Posterior vena cava (tissue), 2 donors: ENCODE measurements around the gene SLC9A9. TPM values are rescaled to one million over a fixed set of nuclear protein-coding genes. Genes with fewer than 3 reads are reported as not detected.
"Not testable (repeated sequence)": the region's sequence is repeated elsewhere in the genome, so short reads cannot be mapped to it uniquely, and the experiment has no call there.

Source experiments
- DNase-seq: peaks from one replicate; pipeline ENCODE4 v3.0.0-alpha.2; 2020; ENCODE audit warnings: low spot score
- intact Hi-C, 2 donors: fragments of 100-400 bp; cut with DNase I; formaldehyde crosslinking; loops; one replicate each; pipeline versions ENCODE4 v1.14.1 to v1.14.2; 2022 to 2023
- total RNA-seq, 2 donors: library from RNA; stranded (reverse); fragmentation: NEBNext Ultra II Directional; extraction: Animal tissue kit (Norgen Biotek cat#: 25700); gene quantifications; one replicate each; pipeline ENCODE4 v1.2.1, GENCODE V29; 2021
- donor health status: DM: yes; HTN: yes; CAD: no.
- donor health status: DM: yes; HTN: yes; CAD: no.

SLC9A9 gene
- total RNA-seq, 2 donors from 2014 or later: 20.5 to 28.8 TPM

DNA sequence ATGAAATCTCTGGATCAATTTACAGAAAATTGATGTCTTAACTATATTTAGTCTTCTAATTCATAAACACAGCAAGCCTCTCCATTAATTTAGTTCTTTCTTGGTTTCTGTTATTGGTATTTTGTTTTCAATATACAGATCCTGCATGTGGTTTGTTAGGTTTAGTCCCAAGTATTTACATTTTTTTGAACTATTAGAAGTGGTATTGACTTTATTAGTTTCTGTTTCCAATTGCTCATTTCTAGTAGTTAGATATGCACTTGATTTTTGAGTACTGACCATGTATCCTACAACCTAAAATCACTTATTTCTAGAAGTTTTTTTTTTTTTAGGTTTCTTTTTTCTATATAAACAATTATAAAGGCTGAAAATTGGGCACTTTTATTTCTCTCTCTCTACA, 392.8 kb downstream of the SLC9A9 start:
- DNase-seq: no peak
- intact Hi-C loops: no loop called here

DNA sequence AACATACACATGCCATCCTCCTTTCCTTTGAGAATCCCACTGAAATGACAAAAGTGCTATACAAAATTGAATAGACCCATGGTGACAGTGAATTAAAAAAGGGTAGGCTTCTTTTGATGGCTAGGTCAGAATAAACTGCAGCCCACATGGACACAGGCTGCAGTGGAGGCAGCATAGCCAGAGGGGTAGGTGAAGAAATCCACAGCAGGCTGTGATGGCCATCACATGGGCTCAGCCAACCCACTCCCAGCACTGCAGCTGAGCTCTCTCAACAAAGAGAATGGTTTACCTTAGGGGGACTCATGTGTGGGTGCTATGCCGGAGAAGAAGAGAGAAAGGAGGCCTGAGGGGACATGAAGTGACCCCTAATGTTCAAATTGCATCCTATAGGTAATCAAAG, 397.6 kb downstream of the SLC9A9 start:
- intact Hi-C loops: no loop called here
- DNase-seq: no peak

DNA sequence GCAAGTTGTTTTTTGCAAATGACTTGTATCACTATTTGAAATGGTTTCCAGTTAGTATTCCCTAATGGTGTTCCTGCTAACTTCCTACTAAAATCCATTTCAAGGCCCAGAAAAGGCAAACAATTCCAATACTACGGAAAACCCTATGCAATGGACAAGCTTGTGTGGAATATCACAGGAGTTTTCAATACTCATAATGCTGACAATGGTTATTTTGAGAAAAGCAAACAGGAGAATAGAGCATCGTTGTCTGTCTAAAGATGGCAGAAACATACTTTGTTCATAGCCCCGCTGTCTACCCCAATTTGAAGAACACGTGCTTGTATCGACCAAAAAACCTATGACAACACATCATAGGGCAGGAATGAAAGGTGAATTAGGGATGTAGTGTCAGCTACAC, 400.8 kb downstream of the SLC9A9 start:
- DNase-seq: no peak
- intact Hi-C loops: no loop called here

DNA sequence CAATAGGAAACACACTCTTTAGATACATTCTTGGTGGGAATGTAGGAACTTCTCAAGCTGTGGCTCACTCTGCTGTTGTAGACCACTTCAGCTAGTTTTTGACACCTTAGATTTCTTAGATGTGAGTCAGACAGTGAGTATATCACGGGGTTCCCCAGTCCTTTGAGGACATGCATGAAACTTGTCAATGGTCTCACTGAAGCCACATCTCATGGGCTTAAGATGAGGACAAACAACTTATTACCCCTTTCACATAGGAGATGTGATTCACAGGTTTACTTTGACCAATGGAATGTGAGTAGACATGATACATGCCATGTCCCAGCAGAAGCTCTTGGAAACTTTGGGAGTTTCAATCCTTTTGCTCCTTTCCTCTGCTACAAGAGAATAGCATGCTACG, 403.1 kb downstream of the SLC9A9 start:
- intact Hi-C loops: no loop called here
- no peak for DNase-seq

DNA sequence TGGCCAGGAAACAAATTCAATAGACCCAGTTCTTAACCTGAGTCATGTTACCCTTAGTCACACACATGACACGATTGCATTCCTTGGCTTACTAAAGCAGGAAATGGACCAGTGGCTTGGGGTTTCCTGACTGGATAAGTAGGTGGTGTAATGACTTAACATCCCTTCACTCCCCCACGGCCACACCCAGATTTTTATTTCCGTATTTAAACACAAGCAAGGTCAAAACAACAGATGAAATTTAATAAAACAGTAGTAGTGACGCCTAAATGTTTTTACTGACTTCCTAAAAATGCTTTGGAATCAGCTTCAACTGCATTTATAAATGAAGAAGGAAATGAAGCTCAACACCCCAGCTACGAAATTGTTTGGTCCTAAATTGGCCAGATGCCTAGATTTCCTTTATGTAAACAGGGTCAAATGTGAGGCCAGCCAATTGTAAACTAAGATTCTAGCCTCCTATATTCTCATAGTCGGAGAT, 404.4 kb downstream of the SLC9A9 start:
- DNase-seq: no peak

DNA sequence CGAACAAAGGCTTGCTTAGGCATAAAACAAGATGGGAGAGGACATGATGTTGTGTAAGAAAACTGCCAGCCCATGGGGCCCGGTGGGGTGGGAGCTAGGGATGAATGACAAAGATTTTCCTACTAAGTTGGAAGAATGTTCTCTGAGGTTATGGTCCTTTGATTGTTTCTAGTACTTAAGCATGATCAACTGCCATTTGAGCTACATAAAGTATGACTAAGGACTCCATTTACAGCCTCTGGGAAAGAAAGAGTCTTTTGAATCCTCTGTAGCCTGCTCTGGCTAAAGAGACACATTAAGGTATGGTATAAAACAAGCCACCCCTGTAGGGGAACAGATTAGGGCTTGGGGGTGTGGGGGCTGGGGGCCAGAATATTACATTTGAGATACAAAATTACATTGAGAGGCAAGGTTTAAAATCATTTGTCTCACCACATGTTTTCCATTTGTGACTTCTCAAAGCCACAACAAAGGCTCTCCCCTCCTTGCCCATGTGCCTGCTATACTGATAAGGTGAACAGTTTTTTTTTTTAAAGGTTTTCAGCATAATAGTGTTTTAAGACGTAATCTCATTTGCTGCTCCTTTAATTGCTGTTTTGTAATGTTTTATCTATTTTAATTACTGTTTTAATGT, 405.3 kb downstream of the SLC9A9 start:
- DNase-seq: no peak
- intact Hi-C loops: no loop called here

More for the DNA sequence above, 404.4 kb downstream of the SLC9A9 start:
- intact Hi-C loops: no loop called here

DNA sequence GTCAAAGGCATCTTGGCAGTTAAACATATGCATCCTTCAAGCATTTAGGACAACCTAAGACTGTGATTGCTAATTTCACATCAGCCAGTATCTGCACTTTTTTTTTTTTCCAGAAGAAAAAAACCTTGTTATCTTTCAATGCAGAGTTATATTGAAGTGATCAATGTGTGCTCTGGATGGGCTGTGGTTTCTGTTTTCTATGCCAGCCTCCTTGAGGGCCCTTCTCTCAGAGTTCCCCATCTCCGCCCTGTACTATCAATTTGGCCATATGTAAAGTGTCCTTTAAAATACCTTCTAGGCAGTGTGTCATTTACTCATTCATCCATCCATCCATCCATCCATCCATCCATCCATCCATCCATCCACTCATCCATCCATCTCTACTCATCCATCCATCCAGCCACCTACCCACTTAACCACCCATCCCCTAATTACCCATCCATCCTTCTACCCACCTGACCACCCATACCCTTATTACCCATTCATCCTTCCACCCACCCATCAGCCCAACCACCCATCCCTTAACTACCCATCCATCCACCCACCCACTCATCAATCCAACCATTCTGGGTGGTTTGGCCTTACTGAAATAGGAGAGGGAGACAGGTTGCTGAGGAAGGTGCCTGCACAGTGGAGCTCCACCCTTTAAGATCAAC, 406.6 kb downstream of the SLC9A9 start:
- intact Hi-C loops: no loop called here
- no peak for DNase-seq

DNA sequence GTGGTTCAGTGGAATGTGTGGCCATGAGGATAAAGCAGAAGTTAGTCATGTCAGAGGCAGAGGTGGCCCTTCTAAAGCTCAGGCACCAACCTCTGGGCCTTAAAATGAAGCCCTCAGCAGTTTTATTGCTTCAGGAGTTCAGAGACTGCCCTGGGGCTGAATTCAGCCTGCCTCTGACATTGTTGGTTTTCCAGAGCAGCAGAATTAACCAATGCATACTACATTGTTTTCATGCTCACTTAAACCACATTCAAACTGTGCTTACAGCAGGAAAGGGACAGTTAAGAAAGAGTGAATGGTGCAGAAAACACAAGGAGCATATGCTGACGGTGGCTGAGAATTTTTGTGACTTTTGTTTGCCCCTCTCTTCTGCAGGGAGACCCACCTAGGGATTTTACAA, 408.5 kb downstream of the SLC9A9 start:
- no peak for DNase-seq
- intact Hi-C loops: no loop called here

DNA sequence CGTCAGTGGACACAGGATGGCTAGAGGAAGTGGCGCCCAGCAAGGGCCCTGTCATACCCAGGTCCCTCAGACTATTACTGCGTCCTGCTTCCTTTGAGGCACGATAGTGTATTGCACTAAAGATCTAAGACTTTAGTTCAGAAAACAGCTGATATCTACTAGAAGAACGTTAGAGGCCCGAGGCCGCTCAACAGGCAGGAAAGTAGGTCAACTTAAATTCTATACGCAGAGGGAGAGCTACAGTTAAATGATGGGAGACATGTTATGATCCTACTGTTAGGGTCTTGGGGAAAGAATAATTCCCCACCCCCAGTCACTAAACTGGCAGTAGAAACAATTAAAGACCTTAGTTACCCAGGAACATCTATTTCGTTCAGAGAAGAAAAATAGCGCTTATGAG, 410.9 kb downstream of the SLC9A9 start:
- DNase-seq: no peak
- intact Hi-C loops: no loop called here

DNA sequence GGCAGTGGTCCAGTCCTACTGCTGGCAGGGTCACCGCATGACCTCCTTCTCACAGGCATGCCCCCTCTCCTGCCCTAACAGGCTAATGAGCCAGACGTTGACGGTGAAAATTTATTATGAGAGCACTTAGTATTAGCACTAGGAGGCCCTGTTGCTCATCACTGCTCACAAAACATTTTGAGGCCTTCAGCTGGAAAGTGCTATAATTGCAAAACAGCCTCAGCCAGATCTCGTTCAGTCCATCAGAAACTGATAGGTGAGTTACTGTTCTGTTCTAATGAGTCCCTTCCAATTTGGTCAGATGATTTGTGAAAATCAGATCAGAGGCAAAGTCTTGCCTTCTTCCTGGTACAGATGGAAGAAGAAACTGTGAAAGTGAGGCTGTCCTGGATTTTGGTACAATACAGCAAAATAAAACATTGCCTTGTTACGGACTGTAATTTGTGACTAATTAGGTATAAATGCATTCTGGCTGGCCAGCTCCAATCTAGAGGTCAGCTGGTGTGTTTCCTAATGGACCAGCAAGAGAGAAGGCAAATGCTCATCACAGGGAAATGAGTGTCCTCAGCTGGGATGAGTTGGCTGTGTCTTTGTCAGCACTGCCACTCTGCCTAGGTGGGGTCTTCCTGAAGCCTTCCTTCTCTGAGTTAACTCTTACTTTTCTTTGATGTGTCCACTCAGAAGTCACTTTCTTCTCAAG, 411.9 kb downstream of the SLC9A9 start:
- intact Hi-C loops: no loop called here
- no peak for DNase-seq

DNA sequence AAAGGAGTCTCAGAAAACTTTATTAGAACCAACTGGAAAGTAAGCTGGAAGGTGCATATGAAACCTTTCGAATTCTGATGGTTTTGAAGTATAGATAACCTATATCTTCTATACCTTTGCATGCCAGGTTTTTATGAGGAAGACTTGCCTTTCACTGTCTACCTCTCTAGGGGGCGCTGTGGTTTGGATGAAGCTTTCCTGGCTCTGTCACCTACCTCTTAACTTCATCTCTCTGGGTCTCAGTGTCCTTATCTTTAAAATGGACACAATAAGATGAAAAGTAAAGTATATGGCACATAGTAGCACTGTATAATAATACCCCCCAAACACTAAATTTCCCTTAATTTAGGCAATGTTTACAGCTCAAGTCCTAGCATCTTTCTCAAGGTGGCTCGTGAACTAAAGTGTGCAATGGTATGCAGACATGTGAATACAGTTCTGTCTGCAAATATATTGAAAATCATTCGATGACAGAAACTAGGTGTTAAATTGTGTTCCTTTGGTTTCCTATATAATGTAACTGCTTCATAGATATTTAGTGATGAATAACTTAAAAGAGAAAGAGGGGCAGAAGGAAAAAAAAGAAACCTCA, 414.4 kb downstream of the SLC9A9 start:
- intact Hi-C loops: no loop called here
- no peak for DNase-seq

DNA sequence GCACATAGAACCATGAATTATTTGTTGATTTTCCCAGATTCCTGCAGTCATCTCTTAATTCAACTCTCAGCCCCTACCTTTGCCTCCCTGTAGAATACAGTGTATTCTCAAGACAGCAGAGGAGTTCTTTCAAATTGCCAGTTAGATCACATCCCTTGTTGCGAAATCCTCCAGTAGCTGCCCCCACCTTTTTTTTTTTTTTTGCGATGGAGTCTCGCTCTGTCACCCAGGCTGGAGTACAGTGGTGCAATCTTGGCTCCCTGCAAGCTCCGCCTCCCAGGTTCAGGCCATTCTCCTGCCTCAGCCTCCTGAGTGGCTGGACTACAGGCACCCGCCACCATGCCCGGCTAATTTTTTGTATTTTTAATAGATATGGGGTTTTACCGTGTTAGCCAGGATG, 417.0 kb downstream of the SLC9A9 start:
- intact Hi-C loops: not testable (repeated sequence)

DNA sequence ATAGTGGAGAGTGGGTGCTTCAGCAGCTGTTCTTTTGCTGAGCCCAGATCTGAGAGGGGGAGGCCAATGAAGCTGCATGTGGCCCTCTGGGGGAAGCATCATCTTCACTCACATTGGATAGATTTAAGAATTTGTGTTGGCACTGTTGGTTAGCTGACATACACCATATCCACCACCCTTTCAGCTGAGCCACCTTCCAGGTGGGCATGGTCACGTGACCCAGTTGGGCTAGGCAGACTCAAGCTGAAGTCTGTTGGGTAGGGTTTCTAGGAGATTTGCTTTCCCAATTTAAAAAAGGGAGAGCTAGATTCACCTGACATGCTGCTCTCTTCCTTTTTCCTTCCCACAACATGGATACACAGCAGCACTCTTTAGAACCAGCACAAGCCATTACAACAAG, 417.7 kb downstream of the SLC9A9 start:
- no peak for DNase-seq
- intact Hi-C loops: no loop called here

More for the DNA sequence above, 417.0 kb downstream of the SLC9A9 start:
- not testable (repeated sequence) for DNase-seq

DNA sequence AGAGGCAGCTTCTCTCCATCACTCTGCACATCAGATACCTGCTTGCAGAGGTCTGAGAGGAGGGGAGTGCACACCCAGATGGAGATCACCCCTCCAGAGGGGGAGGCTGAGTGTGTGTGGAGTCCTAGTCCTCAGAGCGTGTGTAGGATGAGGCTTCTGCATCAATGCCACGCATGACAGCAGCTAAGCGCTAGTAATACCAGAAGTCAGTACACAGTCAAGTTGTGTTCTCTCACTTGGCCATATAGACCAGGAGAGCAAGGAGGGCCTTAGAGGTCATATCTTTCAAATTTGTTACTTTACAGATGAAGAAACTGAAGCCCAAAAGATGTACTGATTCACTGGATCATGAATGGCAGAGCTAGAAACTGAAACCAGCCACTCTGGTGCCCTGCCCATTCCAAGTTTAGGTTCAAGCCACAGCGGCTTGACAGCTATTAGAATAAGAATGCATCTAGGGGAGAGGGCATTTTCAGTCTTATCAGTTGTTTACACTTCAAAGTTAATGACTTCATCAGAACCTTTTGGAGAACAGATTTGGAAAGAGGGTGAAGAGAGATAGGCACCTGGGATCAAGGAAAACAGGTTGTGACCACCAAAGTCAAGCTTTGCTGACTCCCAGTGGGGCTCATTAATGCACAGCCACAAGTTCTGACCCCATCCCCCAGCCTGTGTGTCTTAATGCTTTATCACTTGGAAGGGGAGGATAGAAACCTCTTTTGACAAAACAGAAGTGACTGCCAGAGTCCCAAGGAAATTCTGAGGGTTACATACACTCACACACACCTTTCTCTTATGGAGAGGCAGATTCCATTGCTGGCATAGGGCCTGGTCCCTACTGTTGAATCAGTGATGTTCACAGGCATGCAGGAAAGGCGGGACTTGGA, 418.4 kb downstream of the SLC9A9 start:
- intact Hi-C loops: no loop called here
- DNase-seq: no peak

DNA sequence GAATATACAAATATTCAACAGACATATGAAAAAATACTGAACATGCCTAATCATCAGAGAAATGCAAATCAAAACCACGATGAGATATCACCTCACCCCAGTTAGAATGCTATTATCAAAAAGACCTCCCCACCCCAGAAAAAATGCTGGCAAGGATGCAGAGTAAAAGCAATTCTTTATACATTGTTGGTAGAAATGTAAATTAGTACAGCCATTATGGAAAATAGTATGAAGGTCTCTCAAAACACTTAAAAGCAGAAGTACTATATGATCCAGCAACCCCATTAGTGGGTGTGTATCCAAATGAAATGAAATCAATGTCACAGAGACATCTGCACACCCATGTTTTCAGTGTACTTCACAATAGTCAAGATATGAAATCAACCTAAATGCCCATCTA, 420.0 kb downstream of the SLC9A9 start:
- intact Hi-C loops: no loop called here
- no peak for DNase-seq

DNA sequence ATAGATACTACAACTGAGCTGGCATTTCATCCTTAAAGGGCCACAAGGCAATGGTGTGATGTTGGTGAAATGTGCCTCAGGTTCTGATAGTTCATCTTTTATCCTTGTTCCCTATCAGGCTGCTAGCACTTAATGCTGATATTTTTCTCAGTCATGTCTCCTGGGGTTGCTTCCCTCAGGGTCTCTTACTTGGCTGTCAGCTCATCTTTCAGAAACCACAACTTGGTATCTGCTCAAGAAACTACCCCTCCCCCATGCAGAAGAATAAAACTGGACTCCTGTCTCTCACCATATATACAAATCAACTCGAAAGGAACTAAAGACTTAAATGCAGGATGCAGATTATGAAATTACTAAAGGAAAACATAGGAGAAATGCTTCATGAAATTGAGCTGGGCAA, 420.6 kb downstream of the SLC9A9 start:
- intact Hi-C loops: no loop called here
- DNase-seq: no peak

DNA sequence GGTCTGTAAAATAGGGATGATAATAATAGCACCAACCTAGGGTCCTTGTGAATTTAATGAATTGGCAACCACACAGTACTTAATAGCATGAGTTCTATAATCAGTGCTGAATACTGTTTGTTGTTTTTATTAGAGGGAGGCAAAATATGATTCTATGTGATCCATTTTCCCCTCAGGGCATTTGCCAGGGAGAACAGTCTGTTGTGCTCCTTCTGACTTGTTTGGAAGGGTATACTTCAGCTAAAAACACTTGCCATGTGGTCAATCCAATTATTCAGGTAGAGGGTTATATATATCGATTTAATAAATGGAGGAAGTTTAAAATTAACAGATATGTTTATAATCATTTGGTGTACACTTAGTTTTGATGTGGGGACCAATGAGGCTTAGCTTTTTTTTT, 423.4 kb downstream of the SLC9A9 start:
- intact Hi-C loops: no loop called here
- DNase-seq: no peak

DNA sequence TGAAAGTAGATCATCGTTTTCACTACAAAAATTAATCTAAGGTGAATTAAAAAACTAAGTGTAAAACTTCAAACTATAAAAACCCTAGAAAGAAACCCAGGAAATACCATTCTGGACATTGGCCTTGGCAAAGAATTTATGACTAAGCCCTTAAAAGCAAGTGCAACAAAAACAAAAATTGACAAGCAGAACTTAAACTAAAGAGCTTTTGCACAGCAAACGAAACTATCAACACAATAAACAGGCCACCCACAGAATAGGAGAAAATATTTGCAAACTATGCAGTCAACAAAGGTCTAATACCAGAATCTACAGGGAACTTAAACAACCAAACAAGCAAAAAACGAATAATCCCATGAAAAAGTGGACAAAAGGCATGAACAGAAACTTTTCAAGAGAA, 426.7 kb downstream of the SLC9A9 start:
- DNase-seq: no peak
- intact Hi-C loops: no loop called here

DNA sequence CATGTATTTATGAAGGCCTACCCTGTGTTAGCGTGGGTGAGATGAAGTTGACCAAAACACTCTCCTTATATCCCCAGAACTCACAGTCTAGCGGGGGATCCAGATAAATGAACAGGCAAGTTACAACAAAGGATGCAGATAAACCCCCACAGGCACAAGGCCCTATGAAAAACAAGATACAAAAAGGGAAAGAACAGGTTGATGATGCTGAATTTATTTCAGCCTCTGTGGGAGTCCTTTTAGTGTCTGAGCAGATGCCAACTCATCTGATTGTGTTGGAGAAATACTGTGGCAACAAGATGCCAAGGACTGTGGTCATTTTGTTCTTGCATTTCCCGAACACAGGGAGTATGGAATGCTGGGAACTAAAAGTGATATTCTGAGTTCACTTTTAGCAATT, 428.7 kb downstream of the SLC9A9 start:
- intact Hi-C loops: no loop called here
- no peak for DNase-seq
